Gastroesophageal sphincter (tissue), 3 donors: ENCODE data around the gene EFHC2.
"Not testable (repeated sequence)": the region's sequence is repeated elsewhere in the genome, so short reads cannot be mapped to it uniquely, and the experiment has no call there.

Experiments used
- POLR2A ChIP-seq, 2 donors: fragments of 450-650 bp; IDR thresholded peaks; one replicate each; pipeline ENCODE4 v1.6.1; 2017; ENCODE audit warnings: antibody characterized with exemption in 2 of 2, mild to moderate bottlenecking in 2 of 2, moderate library complexity in 1 of 2
- POLR2AphosphoS5 ChIP-seq: sonication (generic); formaldehyde crosslinking; IDR thresholded peaks from one replicate; pipeline ENCODE4 v1.6.1; 2017; ENCODE audit warnings: antibody characterized with exemption
- TF ChIP-seq, protein P1 (sequence below), 4 experiments: fragments of 200-600 bp in 2 of 4; fragments of 450-650 bp in 2 of 4; sonication (generic) in 1 of 4; IDR thresholded peaks; one replicate each; pipeline ENCODE4 v1.5.1; 2017 to 2019; ENCODE audit warnings: antibody characterized with exemption in 4 of 4, mild to moderate bottlenecking in 2 of 4, moderate library complexity in 2 of 4

DNA sequence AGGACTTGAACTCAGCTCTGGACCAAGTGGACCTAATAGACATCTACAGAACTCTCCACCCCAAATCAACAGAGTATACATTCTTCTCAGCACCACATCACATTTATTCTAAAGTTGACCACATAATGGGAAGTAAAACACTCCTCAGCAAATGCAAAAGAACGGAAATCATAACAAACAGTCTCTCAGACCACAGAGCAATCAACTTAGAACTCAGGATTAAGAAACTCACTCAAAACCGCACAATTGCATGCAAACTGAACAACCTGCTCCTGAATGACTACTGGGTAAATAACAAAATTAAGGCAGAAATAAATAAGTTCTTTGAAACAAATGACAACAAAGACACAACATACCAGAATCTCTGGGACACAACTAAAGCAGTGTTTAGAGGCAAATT lies 87.7 kb downstream of the EFHC2 start:
- TF ChIP-seq, protein P1, sequence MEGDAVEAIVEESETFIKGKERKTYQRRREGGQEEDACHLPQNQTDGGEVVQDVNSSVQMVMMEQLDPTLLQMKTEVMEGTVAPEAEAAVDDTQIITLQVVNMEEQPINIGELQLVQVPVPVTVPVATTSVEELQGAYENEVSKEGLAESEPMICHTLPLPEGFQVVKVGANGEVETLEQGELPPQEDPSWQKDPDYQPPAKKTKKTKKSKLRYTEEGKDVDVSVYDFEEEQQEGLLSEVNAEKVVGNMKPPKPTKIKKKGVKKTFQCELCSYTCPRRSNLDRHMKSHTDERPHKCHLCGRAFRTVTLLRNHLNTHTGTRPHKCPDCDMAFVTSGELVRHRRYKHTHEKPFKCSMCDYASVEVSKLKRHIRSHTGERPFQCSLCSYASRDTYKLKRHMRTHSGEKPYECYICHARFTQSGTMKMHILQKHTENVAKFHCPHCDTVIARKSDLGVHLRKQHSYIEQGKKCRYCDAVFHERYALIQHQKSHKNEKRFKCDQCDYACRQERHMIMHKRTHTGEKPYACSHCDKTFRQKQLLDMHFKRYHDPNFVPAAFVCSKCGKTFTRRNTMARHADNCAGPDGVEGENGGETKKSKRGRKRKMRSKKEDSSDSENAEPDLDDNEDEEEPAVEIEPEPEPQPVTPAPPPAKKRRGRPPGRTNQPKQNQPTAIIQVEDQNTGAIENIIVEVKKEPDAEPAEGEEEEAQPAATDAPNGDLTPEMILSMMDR (IDR thresholded peaks at IDR 0.05): not testable (repeated sequence)
- not testable (repeated sequence) for TF ChIP-seq POLR2A (IDR thresholded peaks at IDR 0.05); POLR2AphosphoS5
